HFFc6 (cell line): ENCODE results near the gene TAC4. TPM values are rescaled to one million over a fixed set of nuclear protein-coding genes. Genes with fewer than 3 reads are reported as not detected.

Experiments
- DNase-seq: peaks from one replicate; pipeline ENCODE4 v3.0.0-alpha.2; 2018
- H3K27ac Mint-ChIP-seq: 2 replicates; pipeline ENCODE4 v1.8.0; 2020; ENCODE audit warnings: mild to moderate bottlenecking, mixed read lengths
- H3K27me3 Mint-ChIP-seq: 2 replicates; pipeline ENCODE4 v1.8.0; 2021; ENCODE audit warnings: mild to moderate bottlenecking, moderate library complexity, mixed read lengths; ENCODE audit not compliant: insufficient read depth
- H3K36me3 Mint-ChIP-seq: 2 replicates; pipeline ENCODE4 v1.8.0; 2021; ENCODE audit warnings: low read depth, mixed read lengths
- H3K4me1 Mint-ChIP-seq: 2 replicates; pipeline ENCODE4 v1.8.0; 2020; ENCODE audit warnings: low read depth, mixed read lengths
- H3K4me3 Mint-ChIP-seq: 2 replicates; pipeline ENCODE4 v1.8.0; 2020; ENCODE audit warnings: mild to moderate bottlenecking, moderate library complexity, mixed read lengths
- H3K9me3 Mint-ChIP-seq: 2 replicates; pipeline ENCODE4 v1.8.0; 2020; ENCODE audit warnings: mild to moderate bottlenecking, mixed read lengths
- CTCF ChIP-seq: fragments of 200-600 bp; sonication (generic); IDR thresholded peaks from 2 replicates; pipeline ENCODE4 v1.5.0; 2021; ENCODE audit warnings: antibody characterized with exemption, mild to moderate bottlenecking
- total RNA-seq, 6 experiments: library from RNA; stranded (reverse); fragmentation: NEBNext Ultra II Directional; extraction: Animal tissue kit (Norgen Biotek cat#: 25700); gene quantifications; 2 replicates in 1 of 6; 3 replicates in 5 of 6; pipeline ENCODE4 v1.2.3, GENCODE V29; 2021

The TAC4 gene
- total RNA-seq, 6 experiments from 2014 or later, result not detected

GRCh38 chr17:49858796-49859195 is 10.9 kb upstream of the TAC4 start:
- Mint-ChIP-seq H3K4me3 (no peak overlapping the region), H3K36me3 (no peaks in the 10 kb centered on the region), H3K27me3 (peaks cover 33% of the 10 kb centered on the region), H3K4me1 (no peaks in the 10 kb centered on the region), H3K9me3 (no peaks in the 10 kb centered on the region), H3K27ac (no peak overlapping the region)
- TF ChIP-seq CTCF, result no peak
- DNase-seq, result no peak

GRCh38 chr17:49854126-49854525 is 6.3 kb upstream of the TAC4 start:
- no peak for TF ChIP-seq CTCF
- Mint-ChIP-seq H3K9me3 (no peaks in the 10 kb centered on the region), H3K4me1 (peaks cover 4% of the 10 kb centered on the region; the same call in 1 of the 2 replicates), H3K27ac (no peak overlapping the region), H3K36me3 (no peaks in the 10 kb centered on the region), H3K27me3 (peaks cover 24% of the 10 kb centered on the region), H3K4me3 (no peak overlapping the region)
- no peak for DNase-seq

- no peak overlapping the region for H3K4me3 Mint-ChIP-seq
- H3K4me1 Mint-ChIP-seq, result peaks cover 4% of the 10 kb centered on the region; the same call in 1 of the 2 replicates
- H3K9me3 Mint-ChIP-seq, result no peaks in the 10 kb centered on the region
- no peaks in the 10 kb centered on the region for H3K36me3 Mint-ChIP-seq
- no peak for DNase-seq
- no peak overlapping the region for H3K27ac Mint-ChIP-seq
- H3K27me3 Mint-ChIP-seq, result peaks cover 19% of the 10 kb centered on the region
- TF ChIP-seq CTCF, result no peak
Measured at GRCh38 chr17:49853470-49854015, 5.7 kb upstream of the TAC4 start.

- Mint-ChIP-seq H3K4me1 (peaks cover 4% of the 10 kb centered on the region; the same call in 1 of the 2 replicates), H3K9me3 (no peaks in the 10 kb centered on the region), H3K4me3 (peak overlapping the region; percentile 83), H3K36me3 (no peaks in the 10 kb centered on the region), H3K27me3 (peaks cover 15% of the 10 kb centered on the region), H3K27ac (peak overlapping the region; percentile 49)
- TF ChIP-seq CTCF, result peak; percentile 84
- DNase-seq, result peak; percentile 31
Measured at GRCh38 chr17:49851387-49852291, 3.8 kb upstream of the TAC4 start.

GRCh38 chr17:49850772-49851386 is 3.0 kb upstream of the TAC4 start:
- peak overlapping the region; percentile 36; the same call in 1 of the 2 replicates for H3K27ac Mint-ChIP-seq
- TF ChIP-seq CTCF, result no peak
- peaks cover 14% of the 10 kb centered on the region for H3K27me3 Mint-ChIP-seq
- H3K4me1 Mint-ChIP-seq, result peaks cover 4% of the 10 kb centered on the region; the same call in 1 of the 2 replicates
- no peaks in the 10 kb centered on the region for H3K36me3 Mint-ChIP-seq
- DNase-seq, result no peak
- H3K4me3 Mint-ChIP-seq, result peak overlapping the region; percentile 83
- H3K9me3 Mint-ChIP-seq, result no peaks in the 10 kb centered on the region
